GM12878 (cell line): ENCODE results near the gene ANKRD24. TPM values are rescaled to one million over a fixed set of nuclear protein-coding genes. Genes with fewer than 3 reads are reported as not detected.

Source experiments
- ASH2L ChIP-seq: fragments of 300-600, 200-600 bp; sonication (generic); IDR thresholded peaks from 2 replicates; pipeline ENCODE4 v1.6.1; 2017; ENCODE audit warnings: low read depth, mild to moderate bottlenecking, borderline replicate concordance
- CBX3 ChIP-seq: fragments of 200-600 bp; sonication (generic); IDR thresholded peaks from 2 replicates; pipeline ENCODE4 v1.6.1; 2016; ENCODE audit warnings: low read depth, borderline replicate concordance
- CREB1 ChIP-seq: IDR thresholded peaks from 2 replicates; pipeline ENCODE4 v1.6.1; 2012; ENCODE audit warnings: low read depth, mild to moderate bottlenecking, inconsistent platforms
- EED ChIP-seq: sonication (generic); IDR thresholded peaks from 2 replicates; pipeline ENCODE4 v1.6.1; 2016; ENCODE audit warnings: antibody characterized with exemption, low read depth
- FOS ChIP-seq: IDR thresholded peaks from 3 replicates; pipeline ENCODE4 v1.6.1; 2011; ENCODE audit warnings: borderline replicate concordance; ENCODE audit not compliant: insufficient read length; ENCODE audit errors: extremely low read depth
- GATAD2B ChIP-seq: fragments of 450-650 bp; conservative IDR thresholded peaks from 2 replicates; pipeline ENCODE4 v1.6.1; 2017; ENCODE audit warnings: low read depth, mild to moderate bottlenecking, moderate library complexity
- HDAC6 ChIP-seq: fragments of 200-600 bp; sonication (generic); IDR thresholded peaks from one replicate; pipeline ENCODE4 v1.8.0; 2017; ENCODE audit warnings: antibody characterized with exemption; ENCODE audit not compliant: unreplicated experiment
- IKZF2 ChIP-seq, 2 experiments: fragments of 450-650 bp; IDR thresholded peaks; 2 replicates each; pipeline ENCODE4 v1.6.1; 2017; ENCODE audit warnings: mild to moderate bottlenecking in 2 of 2, moderate library complexity in 2 of 2
- IRF4 ChIP-seq: IDR thresholded peaks from 2 replicates; pipeline ENCODE4 v1.6.1; 2011; ENCODE audit warnings: low read depth, low read length
- MAX ChIP-seq: IDR thresholded peaks from 2 replicates; pipeline ENCODE4 v1.6.1; 2012; ENCODE audit warnings: low read depth, low read length, improper control_type of control experiment
- MTA2 ChIP-seq: fragments of 450-650 bp; IDR thresholded peaks from 2 replicates; pipeline ENCODE4 v1.6.1; 2016; ENCODE audit warnings: low read depth, mild to moderate bottlenecking, moderate library complexity
- POLR2A ChIP-seq: IDR thresholded peaks from 2 replicates; pipeline ENCODE4 v1.6.1; 2011; ENCODE audit warnings: low read depth, mild to moderate bottlenecking, low read length
- POLR2AphosphoS5 ChIP-seq: IDR thresholded peaks from 2 replicates; pipeline ENCODE4 v1.6.1; 2011; ENCODE audit warnings: mild to moderate bottlenecking, low read length, inconsistent platforms
- RAD51 ChIP-seq: fragments of 450-650 bp; IDR thresholded peaks from 2 replicates; pipeline ENCODE4 v1.6.1; 2016; ENCODE audit warnings: moderate library complexity, mild to moderate bottlenecking, inconsistent platforms
- SMAD1 ChIP-seq: fragments of 450-650 bp; IDR thresholded peaks from 2 replicates; pipeline ENCODE4 v1.6.1; 2018; ENCODE audit warnings: mild to moderate bottlenecking, low read depth; ENCODE audit not compliant: partially characterized antibody
- SRF ChIP-seq, 2 experiments: IDR thresholded peaks; 2 replicates each; pipeline ENCODE4 v1.6.1; 2011; ENCODE audit warnings: low read depth in 2 of 2, low read length in 2 of 2, mild to moderate bottlenecking in 1 of 2, moderate library complexity in 1 of 2
- SUPT20H ChIP-seq: IDR thresholded peaks from 2 replicates; pipeline ENCODE4 v1.6.1; 2011; ENCODE audit warnings: low read depth, mild to moderate bottlenecking, low read length, moderate library complexity, borderline replicate concordance; ENCODE audit not compliant: control insufficient read depth
- WRNIP1 ChIP-seq: IDR thresholded peaks from 2 replicates; pipeline ENCODE4 v1.6.1; 2011; ENCODE audit warnings: low read depth, low read length, improper control_type of control experiment, borderline replicate concordance
- YY1 ChIP-seq: IDR thresholded peaks from 2 replicates; pipeline ENCODE4 v1.6.1; 2011; ENCODE audit warnings: low read depth, mild to moderate bottlenecking, low read length
- ZBED1 ChIP-seq: IDR thresholded peaks from 2 replicates; pipeline ENCODE4 v1.6.1; 2016; ENCODE audit warnings: borderline replicate concordance
- ZZZ3 ChIP-seq: IDR thresholded peaks from 2 replicates; pipeline ENCODE4 v1.6.1; 2011; ENCODE audit warnings: low read depth; ENCODE audit not compliant: control insufficient read depth, insufficient read length
- polyA plus RNA-seq, 11 experiments: library from polyadenylated mRNA; depleted of rRNA in 4 of 11; unstranded in 6 of 11; stranded (reverse) in 5 of 11; fragments of >200 nt; fragmentation: Nextera tagmentation in 4 of 11; fragmentation: Illumina TruSeq in 1 of 11; extraction: Ambion mirVana in 4 of 11; extraction: Trizol in 1 of 11; gene quantifications; 1 replicate in 1 of 11; 2 replicates in 10 of 11; pipeline versions ENCODE4 v1.2.1 to v1.2.3, GENCODE V29; 2011 to 2016; ENCODE audit warnings: inconsistent platforms in 2 of 11, missing spikeins in 2 of 11, low read depth in 1 of 11
- total RNA-seq, 4 experiments: library from RNA; depleted of rRNA in 3 of 4; stranded (reverse); fragments of >200 nt in 3 of 4; fragmentation: Illumina TruSeq in 1 of 4; extraction: Trizol in 1 of 4; gene quantifications; 2 replicates each; pipeline versions ENCODE4 v1.2.1 to v1.2.3, GENCODE V29; 2013 to 2021
- TF ChIP-seq, protein P1 (sequence below): fragments of 450-650 bp; IDR thresholded peaks from 2 replicates; pipeline ENCODE4 v1.6.1; 2018; ENCODE audit warnings: borderline replicate concordance, mild to moderate bottlenecking; ENCODE audit not compliant: partially characterized antibody
- TF ChIP-seq, protein P2 (sequence below): IDR thresholded peaks from 2 replicates; pipeline ENCODE4 v1.6.1; 2011; ENCODE audit warnings: low read depth, low read length, improper control_type of control experiment, borderline replicate concordance
- TF ChIP-seq, protein P3 (sequence below): fragments of 450-650 bp; formaldehyde crosslinking; IDR thresholded peaks from 2 replicates; pipeline ENCODE4 v1.5.0; 2022; ENCODE audit warnings: mild to moderate bottlenecking, missing genetic modification characterization

The ANKRD24 gene
- total and polyA plus RNA-seq, 10 of the 15 experiments (the other 5 are each of a cell fraction or from before 2014, with no cell fraction given) = 0.02 to 0.59 (median 0.35) TPM; not detected in 1

DNA sequence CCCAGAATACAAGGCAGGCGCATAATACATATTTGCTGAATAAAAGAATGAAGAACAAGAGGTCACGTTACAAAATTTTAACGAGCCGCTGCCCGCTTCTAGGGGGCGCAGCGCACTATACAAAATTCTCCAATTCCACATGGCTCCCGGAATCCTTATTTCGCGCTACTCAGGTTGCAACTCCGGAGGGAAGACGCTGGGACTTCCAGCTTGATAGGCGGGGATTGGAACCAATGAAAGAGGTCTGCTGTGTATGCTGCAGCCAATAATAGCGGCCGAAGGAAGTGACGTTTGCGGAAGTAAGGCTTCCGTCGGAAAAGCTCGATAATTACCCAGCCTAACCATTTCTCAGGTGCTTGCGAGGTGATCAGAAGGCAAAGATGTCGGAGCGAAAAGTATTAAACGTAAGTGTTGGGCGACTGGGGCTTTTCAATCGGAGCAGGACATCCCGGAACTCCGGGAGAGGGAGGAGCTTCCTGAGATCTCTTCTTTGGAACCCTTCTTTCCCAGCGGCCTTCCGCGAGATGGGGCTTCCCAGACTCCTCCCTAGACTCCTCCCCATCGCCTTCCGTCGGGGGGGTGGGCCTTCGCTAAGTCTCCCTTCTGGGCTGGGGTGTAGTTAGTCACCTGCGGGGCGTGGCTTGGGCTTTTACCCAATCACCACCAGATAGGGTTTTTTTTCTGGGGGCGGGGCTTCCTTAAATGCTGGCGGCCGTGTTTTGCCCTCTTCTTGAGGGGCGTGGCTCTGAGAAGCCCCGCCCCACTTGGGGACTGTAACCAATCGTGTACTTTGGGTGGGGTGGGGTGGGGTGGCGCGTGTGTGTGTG, 64.5 kb downstream of the ANKRD24 start, which contains the start of gene YJU2 (continued):
- TF ChIP-seq SRF (IDR thresholded peaks at IDR 0.05; ENCODE audit: low read depth in 2 of 2, low read length in 2 of 2) = peak in 1 of 2 experiments; percentile 85; a peak in 2 of 4 replicates
- TF ChIP-seq CBX3 = no peak
- TF ChIP-seq GATAD2B = peak; percentile 60; the same call in 1 of the 2 replicates
- TF ChIP-seq, protein P1, sequence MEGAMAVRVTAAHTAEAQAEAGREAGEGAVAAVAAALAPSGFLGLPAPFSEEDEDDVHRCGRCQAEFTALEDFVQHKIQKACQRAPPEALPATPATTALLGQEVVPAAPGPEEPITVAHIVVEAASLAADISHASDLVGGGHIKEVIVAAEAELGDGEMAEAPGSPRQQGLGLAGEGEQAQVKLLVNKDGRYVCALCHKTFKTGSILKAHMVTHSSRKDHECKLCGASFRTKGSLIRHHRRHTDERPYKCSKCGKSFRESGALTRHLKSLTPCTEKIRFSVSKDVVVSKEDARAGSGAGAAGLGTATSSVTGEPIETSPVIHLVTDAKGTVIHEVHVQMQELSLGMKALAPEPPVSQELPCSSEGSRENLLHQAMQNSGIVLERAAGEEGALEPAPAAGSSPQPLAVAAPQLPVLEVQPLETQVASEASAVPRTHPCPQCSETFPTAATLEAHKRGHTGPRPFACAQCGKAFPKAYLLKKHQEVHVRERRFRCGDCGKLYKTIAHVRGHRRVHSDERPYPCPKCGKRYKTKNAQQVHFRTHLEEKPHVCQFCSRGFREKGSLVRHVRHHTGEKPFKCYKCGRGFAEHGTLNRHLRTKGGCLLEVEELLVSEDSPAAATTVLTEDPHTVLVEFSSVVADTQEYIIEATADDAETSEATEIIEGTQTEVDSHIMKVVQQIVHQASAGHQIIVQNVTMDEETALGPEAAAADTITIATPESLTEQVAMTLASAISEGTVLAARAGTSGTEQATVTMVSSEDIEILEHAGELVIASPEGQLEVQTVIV = peak; percentile 95
- TF ChIP-seq, protein P2, sequence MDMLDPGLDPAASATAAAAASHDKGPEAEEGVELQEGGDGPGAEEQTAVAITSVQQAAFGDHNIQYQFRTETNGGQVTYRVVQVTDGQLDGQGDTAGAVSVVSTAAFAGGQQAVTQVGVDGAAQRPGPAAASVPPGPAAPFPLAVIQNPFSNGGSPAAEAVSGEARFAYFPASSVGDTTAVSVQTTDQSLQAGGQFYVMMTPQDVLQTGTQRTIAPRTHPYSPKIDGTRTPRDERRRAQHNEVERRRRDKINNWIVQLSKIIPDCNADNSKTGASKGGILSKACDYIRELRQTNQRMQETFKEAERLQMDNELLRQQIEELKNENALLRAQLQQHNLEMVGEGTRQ = peak; percentile 36; the same call in 1 of the 2 replicates
- TF ChIP-seq HDAC6 = peak; percentile 50
- peak; percentile 77 for TF ChIP-seq POLR2A
- TF ChIP-seq ZZZ3 = no peak
- peak; percentile 60; the same call in 1 of the 2 replicates for TF ChIP-seq IRF4
- TF ChIP-seq SUPT20H = no peak
- peak; percentile 77 for TF ChIP-seq RAD51
- TF ChIP-seq CREB1 = peak; percentile 96
- peak; percentile 68 to 83 for TF ChIP-seq IKZF2 (IDR thresholded peaks at IDR 0.05)
- peak; percentile 91 for TF ChIP-seq YY1
- TF ChIP-seq EED = peak; percentile 76
- TF ChIP-seq ZBED1 = peak; percentile 53; the same call in 1 of the 2 replicates
- TF ChIP-seq MAX = peak; percentile 84
- TF ChIP-seq MTA2 = peak; percentile 10; the same call in 1 of the 2 replicates
- peak; percentile 86 for TF ChIP-seq SMAD1
- TF ChIP-seq, protein P3, sequence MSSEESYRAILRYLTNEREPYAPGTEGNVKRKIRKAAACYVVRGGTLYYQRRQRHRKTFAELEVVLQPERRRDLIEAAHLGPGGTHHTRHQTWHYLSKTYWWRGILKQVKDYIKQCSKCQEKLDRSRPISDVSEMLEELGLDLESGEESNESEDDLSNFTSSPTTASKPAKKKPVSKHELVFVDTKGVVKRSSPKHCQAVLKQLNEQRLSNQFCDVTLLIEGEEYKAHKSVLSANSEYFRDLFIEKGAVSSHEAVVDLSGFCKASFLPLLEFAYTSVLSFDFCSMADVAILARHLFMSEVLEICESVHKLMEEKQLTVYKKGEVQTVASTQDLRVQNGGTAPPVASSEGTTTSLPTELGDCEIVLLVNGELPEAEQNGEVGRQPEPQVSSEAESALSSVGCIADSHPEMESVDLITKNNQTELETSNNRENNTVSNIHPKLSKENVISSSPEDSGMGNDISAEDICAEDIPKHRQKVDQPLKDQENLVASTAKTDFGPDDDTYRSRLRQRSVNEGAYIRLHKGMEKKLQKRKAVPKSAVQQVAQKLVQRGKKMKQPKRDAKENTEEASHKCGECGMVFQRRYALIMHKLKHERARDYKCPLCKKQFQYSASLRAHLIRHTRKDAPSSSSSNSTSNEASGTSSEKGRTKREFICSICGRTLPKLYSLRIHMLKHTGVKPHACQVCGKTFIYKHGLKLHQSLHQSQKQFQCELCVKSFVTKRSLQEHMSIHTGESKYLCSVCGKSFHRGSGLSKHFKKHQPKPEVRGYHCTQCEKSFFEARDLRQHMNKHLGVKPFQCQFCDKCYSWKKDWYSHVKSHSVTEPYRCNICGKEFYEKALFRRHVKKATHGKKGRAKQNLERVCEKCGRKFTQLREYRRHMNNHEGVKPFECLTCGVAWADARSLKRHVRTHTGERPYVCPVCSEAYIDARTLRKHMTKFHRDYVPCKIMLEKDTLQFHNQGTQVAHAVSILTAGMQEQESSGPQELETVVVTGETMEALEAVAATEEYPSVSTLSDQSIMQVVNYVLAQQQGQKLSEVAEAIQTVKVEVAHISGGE (CRISPR knock-in tag) = peak; percentile 93
- TF ChIP-seq POLR2AphosphoS5 = peak; percentile 98
- peak; percentile 95 for TF ChIP-seq WRNIP1
- peak; percentile 82; the same call in 1 of the 2 replicates for TF ChIP-seq ASH2L
- TF ChIP-seq FOS = peak; percentile 97
